Ovary (tissue), 9 donors: Measurements from ENCODE around the gene SIGLEC5. TPM values are rescaled to one million over a fixed set of nuclear protein-coding genes. Genes with fewer than 3 reads are reported as not detected.

ENCODE experiments used
- DNase-seq, 5 donors: peaks; one replicate each; pipeline ENCODE4 v3.0.0-alpha.2; 2019 to 2020
- H3K27ac ChIP-seq, 2 donors: fragments of 200-600 bp; one replicate each; pipeline versions ENCODE4 v1.5.1 to v1.8.0; 2019 to 2022
- H3K27me3 ChIP-seq: fragments of 200-600 bp; one replicate; pipeline ENCODE4 v1.8.0; 2022
- H3K36me3 ChIP-seq: fragments of 200-600 bp; sonication (generic); one replicate; pipeline ENCODE4 v1.5.1; 2019
- H3K4me1 ChIP-seq: one replicate; pipeline ENCODE4 v1.8.1; 2013; ENCODE audit warnings: mild to moderate bottlenecking, moderate library complexity; ENCODE audit not compliant: insufficient read depth
- H3K4me3 ChIP-seq: fragments of 200-600 bp; sonication (generic); one replicate; pipeline ENCODE4 v1.5.1; 2017
- H3K9me3 ChIP-seq, 2 donors: fragments of 200-600 bp in 1 of 2; sonication (generic) in 1 of 2; one replicate each; pipeline versions ENCODE4 v1.5.1 to v1.8.1; 2013 to 2019; ENCODE audit warnings: mild to moderate bottlenecking in 1 of 2, moderate library complexity in 1 of 2
- EP300 ChIP-seq: sonication (generic); formaldehyde crosslinking; IDR thresholded peaks from one replicate; pipeline ENCODE4 v1.6.1; 2017; ENCODE audit warnings: antibody characterized with exemption
- POLR2A ChIP-seq: fragments of 450-650 bp; IDR thresholded peaks from one replicate; pipeline ENCODE4 v1.6.1; 2017; ENCODE audit warnings: antibody characterized with exemption, mild to moderate bottlenecking, moderate library complexity
- WGBS, 3 donors: extraction: QIAGEN DNeasy Blood & Tissue Kit in 1 of 3; methylation state at CpG; one replicate each; pipeline versions ENCODE4 v1.1.5 to v1.1.7; 2013 to 2017; 5-methylcytosine and 5-hydroxymethylcytosine counted together
- intact Hi-C, 4 donors: fragments of 100-400 bp; cut with DNase I; formaldehyde crosslinking; loops; one replicate each; pipeline versions ENCODE4 v1.11.0 to v1.15.1; 2022 to 2023
- polyA plus RNA-seq, 2 donors: library from polyadenylated mRNA; stranded (reverse); fragments of 200-250 nt in 1 of 2; fragments of 350-450 nt in 1 of 2; fragmentation: Illumina TruSeq in 1 of 2; extraction: RNeasy Lipid Tissue Mini Kit (QIAGEN cat#74804) in 1 of 2; gene quantifications; one replicate each; pipeline ENCODE4 v1.2.3, GENCODE V29; 2013 to 2014
- total RNA-seq, 7 donors: library from RNA; depleted of rRNA in 2 of 7; stranded (reverse); fragments of >200 nt in 2 of 7; fragmentation: NEBNext Ultra II Directional in 3 of 7; extraction: Animal tissue kit (Norgen Biotek cat#: 25700) in 3 of 7; gene quantifications; one replicate each; pipeline versions ENCODE4 v1.1.0 to v1.2.4, GENCODE V29; 2016 to 2023
- TF ChIP-seq, protein P1 (sequence below), 3 donors: fragments of 450-650 bp in 2 of 3; fragments of 200-600 bp in 1 of 3; IDR thresholded peaks; one replicate each; pipeline versions ENCODE4 v1.5.1 to v1.8.0; 2016 to 2022; ENCODE audit warnings: antibody characterized with exemption in 3 of 3, mild to moderate bottlenecking in 1 of 3
- donor health status: DM: no; HTN: no; CAD: no; lungs with moderate emphysema.
- donor health status: DM: no; HTN: no; CAD: no.
- donor health status: Bipolar disorder and iron deficiency.
- donor health status: DM: yes; HTN: yes; CAD: no.
- donor health status: DM: no; HTN: no; CAD: no.
- donor health status: DM: yes; HTN: yes; CAD: no.

Gene SIGLEC5
- total and polyA plus RNA-seq, 9 donors: 0.13 to 0.69 (median 0.45) TPM; not detected in 4

DNA sequence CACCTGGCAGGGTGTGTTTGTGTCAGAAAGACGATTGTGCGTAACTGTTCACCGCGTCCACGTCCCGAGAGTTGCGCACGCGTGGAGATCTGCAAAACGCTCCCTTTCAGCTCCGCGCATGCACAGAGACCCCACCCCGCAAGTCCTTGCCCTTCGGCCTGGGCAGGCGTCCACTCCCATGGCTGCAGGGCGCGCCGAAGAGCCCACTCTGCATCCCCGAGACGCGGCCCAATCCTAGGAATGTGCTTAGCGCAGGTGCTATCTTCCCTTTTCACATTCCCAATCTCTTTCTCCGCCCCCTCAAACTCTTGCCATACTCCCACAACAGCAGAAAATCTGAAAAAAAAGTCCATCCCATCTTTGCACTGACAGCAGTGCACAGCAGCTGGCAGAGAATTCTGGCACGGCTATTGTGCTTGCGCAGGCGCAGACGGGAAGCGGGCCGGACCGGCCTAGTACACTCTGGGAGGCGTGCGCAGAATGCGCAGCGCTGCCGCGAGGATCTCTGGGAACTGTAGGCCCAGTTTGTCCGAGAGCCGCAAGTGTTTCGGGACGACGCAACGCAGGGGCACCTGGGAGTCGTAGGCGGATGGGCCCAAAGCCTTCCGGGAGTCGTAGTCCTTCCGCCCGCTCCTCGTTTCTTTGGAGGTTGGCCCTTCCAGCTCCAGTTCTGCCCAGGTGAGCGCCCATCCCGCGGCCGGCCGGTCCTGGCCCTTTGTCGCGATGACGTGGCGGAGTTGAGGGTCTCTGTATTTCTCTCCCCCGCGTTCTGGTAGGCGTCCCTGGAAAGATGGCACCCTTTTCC, 36.0 kb downstream of the SIGLEC5 start:
- Histone ChIP-seq H3K27ac (no peak overlapping the region), H3K36me3 (no peaks in the 10 kb centered on the region), H3K9me3 (no peaks in the 10 kb centered on the region), H3K4me1 (peaks cover 9% of the 10 kb centered on the region), H3K27me3 (no peaks in the 10 kb centered on the region), H3K4me3 (peak overlapping the region; percentile 63)
- intact Hi-C loops: loop anchor here in 1 of 4 donors (10.0 kb wide), 1 partner anchor 259 kb away; no protein-coding TSS in a partner anchor
- peak; percentile 98 to 99 (median 99) for DNase-seq
- 0 to 1% (median 1%) methylated on average over 61 of the region's 61 CpGs for WGBS, 3 donors
- TF ChIP-seq EP300: no peak
- no peak for TF ChIP-seq POLR2A
- TF ChIP-seq, protein P1, sequence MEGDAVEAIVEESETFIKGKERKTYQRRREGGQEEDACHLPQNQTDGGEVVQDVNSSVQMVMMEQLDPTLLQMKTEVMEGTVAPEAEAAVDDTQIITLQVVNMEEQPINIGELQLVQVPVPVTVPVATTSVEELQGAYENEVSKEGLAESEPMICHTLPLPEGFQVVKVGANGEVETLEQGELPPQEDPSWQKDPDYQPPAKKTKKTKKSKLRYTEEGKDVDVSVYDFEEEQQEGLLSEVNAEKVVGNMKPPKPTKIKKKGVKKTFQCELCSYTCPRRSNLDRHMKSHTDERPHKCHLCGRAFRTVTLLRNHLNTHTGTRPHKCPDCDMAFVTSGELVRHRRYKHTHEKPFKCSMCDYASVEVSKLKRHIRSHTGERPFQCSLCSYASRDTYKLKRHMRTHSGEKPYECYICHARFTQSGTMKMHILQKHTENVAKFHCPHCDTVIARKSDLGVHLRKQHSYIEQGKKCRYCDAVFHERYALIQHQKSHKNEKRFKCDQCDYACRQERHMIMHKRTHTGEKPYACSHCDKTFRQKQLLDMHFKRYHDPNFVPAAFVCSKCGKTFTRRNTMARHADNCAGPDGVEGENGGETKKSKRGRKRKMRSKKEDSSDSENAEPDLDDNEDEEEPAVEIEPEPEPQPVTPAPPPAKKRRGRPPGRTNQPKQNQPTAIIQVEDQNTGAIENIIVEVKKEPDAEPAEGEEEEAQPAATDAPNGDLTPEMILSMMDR (IDR thresholded peaks at IDR 0.05): peak in 1 of 3 donors; percentile 5

DNA sequence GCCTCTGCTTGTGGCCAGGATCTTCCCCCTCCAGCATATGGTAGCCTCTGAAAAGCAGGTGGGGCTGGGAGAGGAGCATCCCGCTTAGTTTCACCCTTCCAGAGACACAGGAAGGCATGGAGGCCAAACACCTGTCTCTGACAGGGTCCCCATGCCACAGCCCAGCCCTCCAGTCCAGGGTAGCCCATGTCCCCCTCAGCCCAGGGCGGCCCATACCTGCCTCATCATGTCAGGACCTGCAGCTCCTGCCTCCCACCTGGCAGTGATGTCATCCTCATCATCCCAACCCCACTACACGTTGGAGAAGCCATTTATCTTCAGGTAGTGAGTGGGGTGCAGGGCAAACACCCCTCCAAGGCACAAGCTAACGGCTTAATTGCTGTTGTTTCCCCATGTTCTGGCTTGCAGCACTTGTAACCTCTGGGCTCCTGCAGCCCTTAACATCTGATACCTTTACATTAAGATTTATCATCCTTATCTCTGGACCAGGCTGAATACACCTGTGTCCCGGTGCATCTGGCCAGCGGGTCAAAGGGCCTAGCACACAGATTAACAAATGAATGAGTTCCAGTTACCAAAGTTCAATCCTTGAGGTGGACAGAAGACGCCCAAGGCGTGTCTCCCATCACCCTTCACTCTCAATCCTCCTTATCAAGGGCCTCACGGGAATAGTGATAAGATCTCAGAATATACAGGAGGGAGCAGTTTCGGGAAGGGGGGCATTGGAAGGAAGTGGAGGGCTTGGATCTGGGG, 36.9 kb downstream of the SIGLEC5 start:
- Histone ChIP-seq H3K4me1 (peaks cover 9% of the 10 kb centered on the region), H3K27ac (no peak overlapping the region), H3K36me3 (no peaks in the 10 kb centered on the region), H3K9me3 (no peaks in the 10 kb centered on the region), H3K4me3 (peak overlapping the region; percentile 63), H3K27me3 (no peaks in the 10 kb centered on the region)
- WGBS, 3 donors: 26 to 30% (median 29%) methylated on average over 10 of the region's 10 CpGs
- intact Hi-C loops: loop anchor here in 1 of 4 donors (10.0 kb wide), 1 partner anchor 259 kb away; no protein-coding TSS in a partner anchor
- no peak for DNase-seq
- TF ChIP-seq, protein P1 (IDR thresholded peaks at IDR 0.05): no peak
- TF ChIP-seq POLR2A (no peak), EP300 (no peak)

DNA sequence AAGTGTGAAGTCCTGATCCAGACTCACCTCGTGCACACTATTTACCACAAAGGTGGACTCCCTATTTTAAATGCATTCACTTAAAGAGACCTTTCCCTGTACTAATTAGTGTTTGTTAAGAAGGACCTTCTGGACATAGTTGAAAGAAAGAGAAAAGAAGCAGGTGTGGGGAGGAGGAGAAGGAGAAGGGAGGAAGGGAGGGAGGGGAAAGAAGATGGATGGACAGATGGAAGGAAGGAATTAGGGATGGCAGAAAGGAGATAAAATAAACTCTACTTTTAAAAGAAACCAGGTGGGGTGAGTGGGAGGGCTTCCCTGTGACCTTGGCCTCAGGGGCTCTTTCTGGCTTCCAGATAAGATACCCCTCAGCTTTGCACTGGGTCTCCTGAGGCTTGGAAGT, 37.7 kb downstream of the SIGLEC5 start:
- Histone ChIP-seq H3K4me1 (peaks cover 9% of the 10 kb centered on the region), H3K27ac (no peak overlapping the region), H3K4me3 (no peak overlapping the region), H3K9me3 (peaks cover 0 to 1% of the 10 kb centered on the region in 2 donors), H3K36me3 (no peaks in the 10 kb centered on the region), H3K27me3 (no peaks in the 10 kb centered on the region)
- intact Hi-C loops: loop anchor here in 1 of 4 donors (10.0 kb wide), 1 partner anchor 258 kb away; no protein-coding TSS in a partner anchor
- no peak for DNase-seq
- TF ChIP-seq, protein P1 (IDR thresholded peaks at IDR 0.05): no peak
- TF ChIP-seq POLR2A (no peak), EP300 (no peak)
- 7 to 40% (median 14%) methylated on average over 1 of the region's 1 CpG for WGBS, 3 donors

DNA sequence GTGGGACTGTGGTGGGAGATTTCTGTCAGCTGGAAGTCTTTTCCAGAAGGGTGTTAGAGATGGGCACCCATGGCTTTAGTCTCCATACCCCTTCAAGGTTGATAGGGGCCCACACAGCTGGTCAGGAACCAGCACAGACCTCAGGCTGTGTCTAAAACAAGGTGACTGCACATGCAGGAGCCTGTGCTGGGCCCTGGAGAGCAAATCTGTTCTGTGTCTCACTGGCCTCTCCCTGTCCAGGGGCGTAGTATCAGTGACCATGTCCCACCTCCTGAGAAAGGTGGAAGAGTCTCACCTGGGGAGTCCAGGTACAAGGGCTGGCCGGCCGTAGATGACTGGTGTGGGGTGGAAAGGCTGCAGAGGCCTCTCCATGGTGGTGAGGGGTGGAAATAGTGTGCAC, 39.8 kb downstream of the SIGLEC5 start:
- WGBS, 3 donors: 92 to 98% (median 97%) methylated on average over 3 of the region's 3 CpGs
- Histone ChIP-seq H3K4me1 (peaks cover 9% of the 10 kb centered on the region), H3K36me3 (no peaks in the 10 kb centered on the region), H3K9me3 (peaks cover 0 to 18% of the 10 kb centered on the region in 2 donors), H3K27me3 (no peaks in the 10 kb centered on the region), H3K4me3 (no peak overlapping the region), H3K27ac (no peak overlapping the region)
- no peak for DNase-seq
- TF ChIP-seq POLR2A (no peak), EP300 (no peak)
- TF ChIP-seq, protein P1 (IDR thresholded peaks at IDR 0.05): no peak
- intact Hi-C loops: loop anchor here in 1 of 4 donors (10.0 kb wide), 1 partner anchor 256 kb away; no protein-coding TSS in a partner anchor
